Measurements from ENCODE around the gene AREL1. TPM values are rescaled to one million over a fixed set of nuclear protein-coding genes. Genes with fewer than 3 reads are reported as not detected.
A peak's percentile ranks its signal among the peaks of the same experiment; 100 is the strongest.

The AREL1 gene
- total RNA-seq, 2 experiments from 2014 or later = 43.6 to 44.2 TPM

DNA sequence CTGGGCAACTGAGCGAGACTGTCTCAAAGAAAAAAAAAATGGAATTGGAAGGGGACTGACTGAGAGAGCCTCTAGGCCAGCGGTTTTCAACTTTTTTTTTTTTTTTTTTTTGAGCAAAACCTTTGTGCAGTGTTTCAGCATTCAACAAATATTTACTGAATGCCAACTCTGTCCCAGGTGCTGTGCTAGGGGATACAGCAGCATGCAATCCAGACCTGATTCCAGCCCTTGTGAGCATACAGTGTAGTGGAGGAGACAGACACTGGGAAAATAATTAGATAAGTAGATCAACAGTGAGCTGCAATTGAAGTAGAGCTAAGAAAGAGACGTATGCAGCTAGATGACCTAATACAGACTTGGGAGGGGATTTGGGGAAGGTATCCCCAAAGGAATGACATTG is 77.0 kb downstream of the AREL1 start:
- H3K36me3 Mint-ChIP-seq = no peaks in the 10 kb centered on the region
- no peak overlapping the region for H3K27ac Mint-ChIP-seq

DNA sequence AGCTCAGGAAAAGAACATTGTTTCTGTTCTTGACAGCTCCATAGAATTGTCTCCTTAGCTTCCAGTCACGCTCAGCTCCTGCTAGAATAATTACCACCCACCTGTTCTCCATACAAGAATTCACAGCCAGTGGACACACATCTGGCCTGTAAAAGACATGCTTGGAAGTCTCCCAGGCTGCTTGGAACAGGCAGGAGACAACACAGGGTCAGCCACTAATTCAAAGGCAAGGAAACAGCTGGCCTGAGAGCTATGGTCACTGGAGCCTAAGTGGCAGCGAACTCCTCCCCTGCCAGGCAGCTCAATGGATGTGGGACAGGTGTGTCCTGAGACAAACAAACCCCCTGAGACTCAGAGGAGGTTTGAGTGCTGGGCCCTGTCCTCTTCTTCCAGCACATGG is 77.9 kb downstream of the AREL1 start:
- Mint-ChIP-seq H3K4me3 (no peak overlapping the region), H3K27ac (no peak overlapping the region), H3K9me3 (ENCODE audit: low read depth) (no peaks in the 10 kb centered on the region), H3K27me3 (peaks cover 22% of the 10 kb centered on the region), H3K36me3 (no peaks in the 10 kb centered on the region), H3K4me1 (no peaks in the 10 kb centered on the region)
- ATAC-seq (no peak), DNase-seq (no peak)
- CTCF ChIA-PET = interaction anchor here (1.4 to 10.7 kb wide), 2 partner anchors 22 to 24 kb away, joined by 3 to 68 read pairs; partner anchors contain the start of gene LTBP2

More for the DNA sequence above, 77.0 kb downstream of the AREL1 start:
- no peaks in the 10 kb centered on the region for H3K9me3 Mint-ChIP-seq (ENCODE audit: low read depth)
- ATAC-seq = no peak
- H3K27me3 Mint-ChIP-seq = peaks cover 25% of the 10 kb centered on the region
- no peak for DNase-seq
- CTCF ChIA-PET = interaction anchor here (10.7 kb wide), 1 partner anchor 25 kb away, joined by 68 read pairs; the partner anchor contains the start of gene LTBP2
- H3K4me3 Mint-ChIP-seq = no peak overlapping the region
- no peaks in the 10 kb centered on the region for H3K4me1 Mint-ChIP-seq

GRCh38 chr14:74634481-74634880 is 78.4 kb downstream of the AREL1 start:
- no peak overlapping the region for H3K27ac Mint-ChIP-seq

DNA sequence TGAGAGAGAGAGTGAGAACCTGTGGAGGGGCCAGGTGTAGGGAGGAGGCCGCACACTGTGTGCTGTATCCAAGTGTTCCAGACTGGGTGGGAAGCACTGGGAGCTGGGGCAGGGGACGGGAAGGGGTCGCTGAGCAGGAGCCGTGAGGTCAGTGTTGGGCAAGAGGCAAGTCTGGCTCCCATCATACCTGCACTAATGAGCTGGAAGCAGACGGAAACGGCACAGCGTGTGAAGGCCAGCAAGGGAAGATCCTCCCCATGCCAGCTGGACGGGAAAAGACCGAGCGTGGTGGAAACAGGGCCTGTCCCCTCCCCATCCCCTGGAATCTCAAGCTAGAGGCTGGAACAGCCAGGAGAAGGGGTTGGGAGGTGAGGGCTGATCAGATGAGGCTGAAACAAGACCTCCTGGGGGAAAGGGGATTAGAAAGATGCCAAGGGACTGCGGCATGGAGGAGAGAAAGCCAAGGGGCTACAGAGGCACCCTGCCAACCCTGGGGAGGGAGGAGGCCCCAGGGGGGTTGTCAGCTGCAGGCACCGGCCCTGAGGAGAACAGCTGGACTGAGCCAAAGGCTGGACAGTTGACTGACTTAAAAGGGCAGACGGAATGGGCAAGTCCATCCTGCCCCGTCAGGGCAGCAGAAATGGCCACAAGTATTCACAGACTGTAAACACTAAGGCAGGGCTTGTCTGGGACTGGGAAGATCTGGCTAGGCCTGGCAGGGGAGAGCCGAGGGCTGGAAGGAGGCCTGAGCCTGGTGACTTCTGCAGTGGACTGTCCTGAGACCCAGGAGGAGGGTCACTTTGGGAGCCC is 81.8 kb downstream of the AREL1 start:
- H3K27me3 Mint-ChIP-seq = peaks cover 34% of the 10 kb centered on the region
- ATAC-seq = no peak
- no peaks in the 10 kb centered on the region for H3K36me3 Mint-ChIP-seq
- peaks cover 4% of the 10 kb centered on the region for H3K4me1 Mint-ChIP-seq
- H3K4me3 Mint-ChIP-seq = no peak overlapping the region
- no peak overlapping the region for H3K27ac Mint-ChIP-seq
- no peak for DNase-seq
- H3K9me3 Mint-ChIP-seq (ENCODE audit: low read depth) = no peaks in the 10 kb centered on the region
- CTCF ChIA-PET = interaction anchor here (0.9 kb wide), 1 partner anchor 12 kb away, joined by 3 read pairs; no protein-coding TSS in a partner anchor

More at GRCh38 chr14:74634481-74634880, 78.4 kb downstream of the AREL1 start:
- no peak for ATAC-seq
- Mint-ChIP-seq H3K36me3 (no peaks in the 10 kb centered on the region), H3K4me3 (no peak overlapping the region), H3K4me1 (no peaks in the 10 kb centered on the region), H3K9me3 (ENCODE audit: low read depth) (no peaks in the 10 kb centered on the region), H3K27me3 (peaks cover 23% of the 10 kb centered on the region)
- DNase-seq = no peak
- CTCF ChIA-PET = interaction anchor here (1.4 to 10.7 kb wide), 2 partner anchors 22 to 24 kb away, joined by 3 to 68 read pairs; partner anchors contain the start of gene LTBP2

DNA sequence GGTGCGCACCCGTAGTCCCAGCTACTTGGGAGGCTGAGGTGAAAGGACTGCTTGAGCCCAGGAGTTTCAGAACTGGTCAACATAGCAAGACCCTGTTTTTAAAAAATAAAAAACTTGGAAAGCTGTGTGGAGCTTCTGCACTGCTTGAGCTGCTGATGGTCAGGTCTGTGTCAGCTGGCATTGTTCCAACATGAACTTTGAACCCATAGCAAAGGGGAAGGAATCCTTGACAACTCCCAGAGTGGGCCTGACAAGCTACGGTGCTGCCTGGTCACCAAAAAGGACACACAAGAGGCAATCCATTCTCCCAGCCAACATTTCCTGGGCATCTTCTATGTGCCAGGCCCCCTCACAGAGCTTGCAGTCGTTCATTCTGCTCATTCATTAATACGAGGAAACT is 84.5 kb downstream of the AREL1 start:
- ATAC-seq = no peak
- Mint-ChIP-seq H3K4me1 (peaks cover 4% of the 10 kb centered on the region), H3K36me3 (no peaks in the 10 kb centered on the region), H3K9me3 (ENCODE audit: low read depth) (no peaks in the 10 kb centered on the region), H3K4me3 (no peak overlapping the region), H3K27ac (no peak overlapping the region), H3K27me3 (peaks cover 43% of the 10 kb centered on the region)
- DNase-seq = no peak
- CTCF ChIA-PET = interaction anchor here (1.2 to 2.8 kb wide), 3 partner anchors 12 to 18 kb away, joined by 3 to 14 read pairs (median 4); partner anchors contain the start of gene LTBP2

GRCh38 chr14:74627076-74627475 is 85.8 kb downstream of the AREL1 start:
- CTCF ChIA-PET = interaction anchor here (1.6 to 2.8 kb wide), 2 partner anchors 12 to 14 kb away, joined by 4 to 14 read pairs; partner anchors contain the start of gene LTBP2
- H3K27me3 Mint-ChIP-seq = peaks cover 51% of the 10 kb centered on the region
- peaks cover 4% of the 10 kb centered on the region for H3K4me1 Mint-ChIP-seq
- H3K27ac Mint-ChIP-seq = no peak overlapping the region
- H3K9me3 Mint-ChIP-seq (ENCODE audit: low read depth) = no peaks in the 10 kb centered on the region
- no peaks in the 10 kb centered on the region for H3K36me3 Mint-ChIP-seq
- ATAC-seq (no peak), DNase-seq (no peak)
- H3K4me3 Mint-ChIP-seq = no peak overlapping the region

DNA sequence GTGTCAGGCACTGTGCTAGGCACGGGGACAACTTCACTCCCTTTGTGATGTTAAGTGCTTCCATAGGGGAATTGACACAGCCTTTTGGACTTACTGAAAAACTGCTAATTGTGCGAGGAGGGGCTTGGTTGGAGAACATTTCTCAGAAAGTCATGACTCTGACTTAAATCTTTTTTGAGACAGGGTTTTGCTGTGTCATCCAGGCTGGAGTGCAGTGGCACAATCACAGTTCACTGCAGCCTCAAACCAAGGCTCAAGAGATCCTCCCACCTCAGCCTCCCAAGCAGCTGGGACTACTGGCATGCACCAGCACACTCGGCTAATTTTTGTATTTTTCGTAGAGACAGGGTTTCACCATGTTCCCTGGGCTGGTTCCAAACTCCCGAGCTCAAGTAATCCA is 90.6 kb downstream of the AREL1 start:
- H3K36me3 Mint-ChIP-seq = no peaks in the 10 kb centered on the region
- no peak for ATAC-seq
- H3K27ac Mint-ChIP-seq = no peak overlapping the region
- peaks cover 69% of the 10 kb centered on the region for H3K27me3 Mint-ChIP-seq
- CTCF ChIA-PET = interaction anchor here (1.4 to 4.1 kb wide), 2 partner anchors 10 to 13 kb away, joined by 3 to 36 read pairs; partner anchors contain the start of gene LTBP2
- no peak for DNase-seq
- H3K4me1 Mint-ChIP-seq = peaks cover 48% of the 10 kb centered on the region
- H3K4me3 Mint-ChIP-seq = no peak overlapping the region
- no peaks in the 10 kb centered on the region for H3K9me3 Mint-ChIP-seq (ENCODE audit: low read depth)

DNA sequence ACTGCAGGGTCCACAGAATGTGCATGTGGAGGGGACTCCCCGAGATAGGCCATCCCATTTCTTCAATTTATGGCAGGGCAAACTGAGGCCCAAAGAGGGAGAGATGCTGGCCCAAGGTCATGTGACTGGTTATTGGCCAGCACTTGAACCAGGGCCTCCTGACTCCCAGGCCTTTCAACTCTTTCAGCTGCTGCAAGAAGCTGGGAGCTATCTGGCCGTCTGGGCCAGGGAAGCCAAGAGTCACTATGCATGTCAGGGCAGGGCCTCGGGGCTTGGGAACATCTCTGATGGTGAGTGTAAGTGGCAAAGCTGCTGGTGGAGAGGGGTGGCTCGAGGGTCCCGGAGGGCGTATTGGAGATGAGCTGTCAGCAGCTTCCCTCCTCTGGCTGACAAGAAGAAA is 91.3 kb downstream of the AREL1 start:
- CTCF ChIA-PET = interaction anchor here (0.6 to 1.7 kb wide), 2 partner anchors 9 to 12 kb away, joined by 3 to 7 read pairs; partner anchors contain the start of gene LTBP2
- ATAC-seq = no peak
- H3K27me3 Mint-ChIP-seq = peaks cover 71% of the 10 kb centered on the region
- no peak overlapping the region for H3K27ac Mint-ChIP-seq
- H3K9me3 Mint-ChIP-seq (ENCODE audit: low read depth) = no peaks in the 10 kb centered on the region
- DNase-seq = no peak
- no peak overlapping the region for H3K4me3 Mint-ChIP-seq
- H3K36me3 Mint-ChIP-seq = no peaks in the 10 kb centered on the region
- peaks cover 50% of the 10 kb centered on the region for H3K4me1 Mint-ChIP-seq

GRCh38 chr14:74620923-74621322 is 92.0 kb downstream of the AREL1 start:
- no peaks in the 10 kb centered on the region for H3K9me3 Mint-ChIP-seq (ENCODE audit: low read depth)
- no peak for DNase-seq
- peaks cover 74% of the 10 kb centered on the region for H3K27me3 Mint-ChIP-seq
- CTCF ChIA-PET = interaction anchor here (0.6 to 4.5 kb wide), 3 partner anchors 8 to 12 kb away, joined by 3 to 37 read pairs (median 7); partner anchors contain the start of gene LTBP2
- H3K36me3 Mint-ChIP-seq = no peaks in the 10 kb centered on the region
- no peak overlapping the region for H3K27ac Mint-ChIP-seq
- peaks cover 50% of the 10 kb centered on the region for H3K4me1 Mint-ChIP-seq
- no peak overlapping the region for H3K4me3 Mint-ChIP-seq
- no peak for ATAC-seq

GRCh38 chr14:74620497-74620921 is 92.4 kb downstream of the AREL1 start:
- DNase-seq (peak; percentile 72), ATAC-seq (peak; percentile 52)
- no peaks in the 10 kb centered on the region for H3K36me3 Mint-ChIP-seq
- peaks cover 50% of the 10 kb centered on the region for H3K4me1 Mint-ChIP-seq
- no peaks in the 10 kb centered on the region for H3K9me3 Mint-ChIP-seq (ENCODE audit: low read depth)
- peaks cover 76% of the 10 kb centered on the region for H3K27me3 Mint-ChIP-seq
- H3K4me3 Mint-ChIP-seq = peak overlapping the region; percentile 17
- peak overlapping the region; percentile 4 for H3K27ac Mint-ChIP-seq
- CTCF ChIA-PET = interaction anchor here (0.8 to 4.5 kb wide), 4 partner anchors 8 to 142 kb away, joined by 3 to 37 read pairs (median 6); partner anchors contain the start of genes LTBP2 and YLPM1

DNA sequence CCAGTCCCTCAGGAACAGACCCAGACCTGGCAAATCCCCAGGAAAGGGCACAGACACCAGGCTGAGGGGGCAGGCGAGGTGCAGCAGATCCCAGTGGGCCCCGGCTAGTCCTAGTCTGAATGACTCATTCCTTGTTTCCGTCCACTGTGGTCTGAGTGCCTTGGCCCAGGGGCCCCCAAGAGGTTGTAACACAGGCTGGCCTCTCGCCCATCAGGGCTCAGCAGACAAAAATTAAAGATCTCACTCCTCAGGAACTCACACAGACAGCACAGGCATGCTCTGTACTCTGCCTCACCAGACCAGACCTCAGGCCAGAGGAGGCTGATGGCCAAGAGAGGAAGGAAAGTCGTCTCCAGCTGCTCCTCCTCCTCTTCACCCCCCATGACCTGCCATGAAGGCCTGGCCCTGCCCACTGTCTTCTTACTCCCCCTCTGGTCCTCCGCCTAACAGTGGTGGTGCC is 93.2 kb downstream of the AREL1 start:
- H3K36me3 Mint-ChIP-seq = no peaks in the 10 kb centered on the region
- no peak overlapping the region for H3K27ac Mint-ChIP-seq
- no peaks in the 10 kb centered on the region for H3K9me3 Mint-ChIP-seq (ENCODE audit: low read depth)
- H3K4me1 Mint-ChIP-seq = peaks cover 53% of the 10 kb centered on the region
- DNase-seq (no peak), ATAC-seq (no peak)
- H3K4me3 Mint-ChIP-seq = no peak overlapping the region
- CTCF ChIA-PET = interaction anchor here (0.8 to 4.5 kb wide), 3 partner anchors 11 to 143 kb away, joined by 3 to 37 read pairs (median 4); partner anchors contain the start of gene YLPM1
- peaks cover 82% of the 10 kb centered on the region for H3K27me3 Mint-ChIP-seq

- Mint-ChIP-seq H3K4me1 (peaks cover 61% of the 10 kb centered on the region), H3K9me3 (ENCODE audit: low read depth) (no peaks in the 10 kb centered on the region), H3K36me3 (no peaks in the 10 kb centered on the region), H3K27me3 (peaks cover 83% of the 10 kb centered on the region), H3K4me3 (peak overlapping the region; percentile 45), H3K27ac (peak overlapping the region; percentile 83)
- ATAC-seq (peak; percentile 84), DNase-seq (peak; percentile 93)
- CTCF ChIA-PET = interaction anchor here (0.9 to 4.5 kb wide), 13 partner anchors 10 to 243 kb away, joined by 3 to 37 read pairs (median 3); partner anchors contain the start of gene YLPM1
These were observed 94.6 kb downstream of the AREL1 start for GRCh38 chr14:74618078-74618952.

All from activated CD8-positive, alpha-beta memory T cell treated with anti-CD3 and anti-CD28 coated beads, Interleukin-2, amount 10 ng/mL, durations not matched to agents 7 days and 5 days (primary cell).